Measurements from ENCODE around the gene SYNGR3. TPM values are rescaled to one million over a fixed set of nuclear protein-coding genes. Genes with fewer than 3 reads are reported as not detected.
A peak's percentile ranks its signal among the peaks of the same experiment; 100 is the strongest.

SYNGR3 gene
- total and polyA plus RNA-seq, 2 experiments from 2014 or later: 21.8 to 27.2 TPM

GRCh38 chr16:1978476-1979120 is 11.2 kb upstream of the SYNGR3 start:
- Histone ChIP-seq H3K27me3 (peaks cover 55% of the 10 kb centered on the region), H3K27ac (no peak overlapping the region), H3K4me3 (no peak overlapping the region), H3K4me1 (ENCODE audit: low read depth) (no peaks in the 10 kb centered on the region), H3K36me3 (peaks cover 15% of the 10 kb centered on the region), H3K9me3 (ENCODE audit: low read depth) (no peaks in the 10 kb centered on the region)
- TF ChIP-seq CTCF (IDR thresholded peaks at IDR 0.05; ENCODE audit: low read depth, low read length): no peak
- DNase-seq (ENCODE audit: low read depth in 1 of 2, low spot score in 1 of 2): no peak

GRCh38 chr16:1979271-1980029 is 10.3 kb upstream of the SYNGR3 start:
- TF ChIP-seq CTCF (IDR thresholded peaks at IDR 0.05; ENCODE audit: low read depth, low read length): no peak
- Histone ChIP-seq H3K9me3 (ENCODE audit: low read depth) (no peaks in the 10 kb centered on the region), H3K27ac (no peak overlapping the region), H3K4me1 (ENCODE audit: low read depth) (no peaks in the 10 kb centered on the region), H3K4me3 (no peak overlapping the region), H3K27me3 (peaks cover 55% of the 10 kb centered on the region), H3K36me3 (peaks cover 15% of the 10 kb centered on the region)
- peak in 1 of 2 donors; percentile 37 for DNase-seq (ENCODE audit: low read depth in 1 of 2, low spot score in 1 of 2)

DNA sequence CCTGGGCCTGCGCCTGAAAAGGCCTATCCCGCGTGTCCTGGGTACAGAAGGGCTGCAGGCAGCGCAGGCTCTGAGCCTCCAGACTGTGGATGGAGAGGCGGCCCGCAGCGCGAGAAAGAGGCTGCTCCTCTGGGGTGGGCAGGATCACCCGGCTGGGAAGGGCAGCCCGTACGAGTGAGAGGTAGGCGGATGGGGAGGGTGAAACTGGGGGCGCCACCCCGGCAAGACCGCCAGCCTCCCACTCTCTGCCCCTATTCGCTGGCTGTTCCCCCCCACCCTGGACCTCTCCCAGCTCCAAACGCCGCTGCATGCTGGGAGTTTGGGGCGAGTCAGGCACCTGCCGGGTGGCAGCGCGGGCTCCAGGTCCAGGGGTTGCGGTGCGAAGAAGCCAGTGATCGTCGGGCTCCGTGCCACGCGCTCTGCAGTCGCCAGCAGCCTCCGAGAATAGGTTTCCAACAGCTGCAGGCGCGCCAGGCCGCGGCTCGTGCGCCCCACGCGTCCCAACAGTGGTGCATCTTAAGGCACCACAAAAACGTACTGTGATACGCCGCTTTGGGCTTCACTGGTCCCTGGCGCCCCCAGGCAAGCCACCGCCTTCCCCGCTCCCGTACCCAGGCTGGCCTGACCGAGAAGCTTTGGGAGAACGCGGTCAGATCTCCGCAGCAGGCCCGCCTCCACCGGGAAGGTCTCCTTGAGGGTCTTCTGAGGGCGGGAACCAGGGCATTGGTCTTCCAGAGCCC is 9.6 kb upstream of the SYNGR3 start:
- Histone ChIP-seq H3K36me3 (peaks cover 11% of the 10 kb centered on the region), H3K9me3 (ENCODE audit: low read depth) (no peaks in the 10 kb centered on the region), H3K27ac (no peak overlapping the region), H3K4me3 (no peak overlapping the region), H3K27me3 (peaks cover 55% of the 10 kb centered on the region), H3K4me1 (ENCODE audit: low read depth) (peaks cover 4% of the 10 kb centered on the region)
- DNase-seq (ENCODE audit: low read depth in 1 of 2, low spot score in 1 of 2): no peak
- no peak for TF ChIP-seq CTCF (IDR thresholded peaks at IDR 0.05; ENCODE audit: low read depth, low read length)

DNA sequence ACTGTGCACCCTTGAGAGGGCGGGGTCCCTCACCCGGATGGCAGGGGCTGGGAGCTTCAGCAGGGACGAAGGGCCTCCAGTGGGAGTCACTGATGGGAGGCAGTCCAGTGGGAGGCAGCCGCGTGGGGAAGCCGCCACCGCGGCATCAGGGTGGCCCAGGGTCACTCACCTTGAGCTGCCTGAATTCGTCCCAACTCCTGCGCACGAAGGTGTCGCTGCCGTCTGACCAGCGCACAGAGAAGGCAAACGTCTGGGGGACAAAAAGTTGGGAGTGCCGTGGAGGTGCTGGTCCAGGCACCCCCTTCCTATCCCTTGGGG is 9.0 kb upstream of the SYNGR3 start:
- Histone ChIP-seq H3K4me1 (ENCODE audit: low read depth) (peaks cover 4% of the 10 kb centered on the region), H3K9me3 (ENCODE audit: low read depth) (no peaks in the 10 kb centered on the region), H3K27me3 (peaks cover 55% of the 10 kb centered on the region), H3K4me3 (no peak overlapping the region), H3K36me3 (peaks cover 6% of the 10 kb centered on the region), H3K27ac (no peak overlapping the region)
- TF ChIP-seq CTCF (IDR thresholded peaks at IDR 0.05; ENCODE audit: low read depth, low read length): no peak
- no peak for DNase-seq (ENCODE audit: low read depth in 1 of 2, low spot score in 1 of 2)

- no peak for TF ChIP-seq CTCF (IDR thresholded peaks at IDR 0.05; ENCODE audit: low read depth, low read length)
- H3K27ac ChIP-seq: no peak within 1 kb of the TSS
- no peak within 1 kb of the TSS for H3K4me3 ChIP-seq
- H3K36me3 ChIP-seq: peaks cover 4% of the 10 kb centered on the region
- DNase-seq (ENCODE audit: low read depth in 1 of 2, low spot score in 1 of 2): no peak
- H3K4me1 ChIP-seq (ENCODE audit: low read depth): peaks cover 4% of the 10 kb centered on the region
- no peaks in the 10 kb centered on the region for H3K9me3 ChIP-seq (ENCODE audit: low read depth)
- H3K27me3 ChIP-seq: peaks cover 55% of the 10 kb centered on the region
Observed at GRCh38 chr16:1981398-1981836, 8.4 kb upstream of the SYNGR3 start, which contains the start of gene NOXO1. Gene NOXO1, minus strand, starts transcription at chr16:1981469. Its CDS starts 290 bp downstream, at chr16:1981179.
